ENCODE measurements around the gene PEAR1.

The PEAR1 gene

GRCh38 chr1:156943756-156944155 is 50.2 kb downstream of the PEAR1 start:
- no peak for DNase-seq

DNA sequence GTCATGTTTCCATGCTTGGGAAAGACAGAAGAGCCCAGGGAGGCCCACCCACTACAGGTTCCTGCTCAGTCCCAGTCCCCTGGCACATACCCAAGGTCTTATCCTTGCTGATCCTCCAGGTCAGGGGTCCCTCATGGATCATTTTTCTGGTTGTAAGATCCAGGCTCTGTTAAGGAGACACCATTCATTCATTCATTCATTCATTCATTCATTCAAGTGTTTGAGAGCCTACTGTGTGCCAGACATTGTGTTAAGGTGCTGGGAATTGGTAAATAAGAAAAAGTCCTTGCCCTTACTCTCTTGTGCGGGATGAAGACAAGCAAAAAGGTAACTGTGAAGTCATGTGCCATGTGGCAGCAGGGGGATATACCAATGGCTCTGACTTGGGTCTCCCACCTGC is 50.8 kb downstream of the PEAR1 start:
- no peak for DNase-seq

DNA sequence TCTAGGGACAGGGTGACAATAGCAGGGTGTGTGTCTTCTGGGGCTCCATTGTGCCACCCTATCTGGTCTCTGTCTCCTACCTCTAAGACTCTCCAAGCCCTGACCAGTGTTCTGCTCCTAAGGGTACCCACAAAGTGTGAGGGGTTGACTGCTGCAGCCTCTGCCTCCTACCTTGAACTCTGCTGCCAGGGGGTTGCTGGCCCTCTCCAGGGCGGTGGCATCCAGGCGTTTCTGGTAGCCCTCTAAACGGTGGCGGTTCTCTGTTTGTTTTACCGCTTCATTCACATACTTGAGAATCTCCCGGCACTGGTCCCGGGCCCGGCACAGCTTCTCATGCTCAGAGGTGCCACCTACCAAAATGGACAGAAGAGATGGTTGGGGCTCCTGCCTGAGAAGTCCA is 51.3 kb downstream of the PEAR1 start:
- no peak for DNase-seq

- DNase-seq, result no peak
These were observed 52.6 kb downstream of the PEAR1 start for GRCh38 chr1:156945881-156946661.

- DNase-seq, result no peak
These were observed 53.6 kb downstream of the PEAR1 start for GRCh38 chr1:156947127-156947526.

DNA sequence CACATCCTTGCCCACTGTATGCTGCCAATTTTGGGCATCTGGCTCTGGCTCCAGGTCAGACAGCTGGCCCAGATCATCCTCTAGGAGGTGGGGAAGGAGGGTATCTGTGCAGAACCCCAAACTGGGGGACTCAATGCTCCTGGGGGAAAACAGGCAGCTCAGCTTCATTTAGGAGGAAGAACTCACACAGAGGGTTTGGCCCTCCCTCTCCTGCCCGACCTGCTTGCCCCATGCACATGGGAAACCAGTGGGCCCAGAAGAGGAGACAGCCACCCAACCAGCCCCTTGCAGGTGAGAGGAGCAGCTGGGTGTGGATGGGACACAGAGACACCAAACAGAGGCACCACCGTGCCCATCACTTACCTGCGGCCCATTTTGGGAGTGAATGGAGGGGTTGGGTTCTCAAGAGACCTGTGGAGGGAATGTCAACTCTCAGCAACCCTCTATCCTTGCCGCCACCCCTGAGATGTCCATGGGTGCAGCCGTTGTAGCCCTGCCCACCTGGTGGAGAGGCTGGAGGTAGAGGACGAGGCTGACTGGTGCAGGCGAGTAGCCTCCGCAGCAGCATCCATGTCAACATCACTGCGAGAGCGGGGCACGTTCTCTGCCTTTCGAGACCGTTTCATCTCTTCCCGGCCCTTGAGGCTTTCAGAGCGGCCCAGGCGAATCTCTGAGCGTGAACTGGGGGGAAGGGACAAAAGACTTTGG is 54.5 kb downstream of the PEAR1 start:
- DNase-seq, result no peak

DNA sequence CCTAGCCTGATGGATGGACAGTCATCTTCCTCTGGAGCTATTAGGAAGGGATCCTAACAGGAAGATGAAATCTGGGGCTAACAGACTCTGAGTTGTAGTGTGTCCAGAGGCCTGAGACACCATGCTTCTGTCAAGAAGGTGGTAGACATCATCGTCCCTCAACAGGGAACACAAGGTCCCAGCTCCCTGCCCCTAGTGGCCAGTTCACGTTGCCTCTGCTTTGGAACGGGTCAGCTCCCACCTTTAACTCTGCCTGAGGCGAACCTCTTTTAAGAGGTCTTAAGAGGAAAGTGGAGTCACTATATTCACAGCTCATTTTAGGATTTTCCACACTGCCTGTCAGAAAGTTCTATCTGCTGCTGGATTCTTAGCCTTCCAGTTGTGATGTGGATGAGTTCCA is 55.2 kb downstream of the PEAR1 start:
- DNase-seq, result no peak

GRCh38 chr1:156949127-156949526 is 55.6 kb downstream of the PEAR1 start:
- no peak for DNase-seq

GRCh38 chr1:156951371-156951770 is 57.9 kb downstream of the PEAR1 start:
- DNase-seq, result no peak

- no peak for DNase-seq
These were observed 60.1 kb downstream of the PEAR1 start for GRCh38 chr1:156953571-156953970.

DNA sequence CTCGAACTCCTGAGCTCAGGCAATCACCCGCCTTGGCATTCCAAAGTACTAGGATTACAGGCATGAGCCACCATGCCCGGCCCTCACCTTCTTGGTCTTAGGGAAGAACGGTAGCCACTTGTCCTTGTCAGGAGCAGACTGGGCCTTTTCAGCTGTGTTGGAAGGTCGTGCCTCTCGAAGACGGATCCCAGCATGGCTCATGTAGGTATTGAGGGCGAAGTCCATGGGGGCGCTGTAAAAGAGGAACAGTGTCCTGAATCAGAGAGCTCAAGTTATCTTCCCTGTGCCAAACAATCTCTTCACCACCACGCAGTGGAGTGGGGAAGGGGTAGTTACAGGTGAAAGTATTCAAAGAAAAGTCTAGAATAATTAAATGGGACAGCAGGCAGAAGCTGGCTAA is 62.8 kb downstream of the PEAR1 start:
- no peak for DNase-seq

DNA sequence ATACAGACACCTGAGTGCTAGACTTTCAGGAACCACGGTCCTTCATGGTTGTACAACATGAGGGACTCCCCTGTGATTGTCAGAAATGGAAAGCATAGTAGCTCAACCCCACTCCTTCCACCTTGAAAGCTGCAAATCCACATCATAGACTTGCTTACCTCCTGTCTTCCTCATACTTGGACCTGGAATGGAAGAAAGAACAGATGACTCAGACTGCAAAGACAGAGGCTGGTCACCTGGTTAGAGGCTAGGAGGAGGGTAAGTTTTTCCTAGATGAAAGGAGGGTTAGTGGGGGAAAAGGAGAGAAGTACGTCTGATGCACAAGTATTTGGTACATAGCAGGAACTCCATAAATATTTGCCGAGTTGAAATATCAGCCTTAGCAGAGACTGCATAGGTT is 64.1 kb downstream of the PEAR1 start:
- no peak for DNase-seq

DNA sequence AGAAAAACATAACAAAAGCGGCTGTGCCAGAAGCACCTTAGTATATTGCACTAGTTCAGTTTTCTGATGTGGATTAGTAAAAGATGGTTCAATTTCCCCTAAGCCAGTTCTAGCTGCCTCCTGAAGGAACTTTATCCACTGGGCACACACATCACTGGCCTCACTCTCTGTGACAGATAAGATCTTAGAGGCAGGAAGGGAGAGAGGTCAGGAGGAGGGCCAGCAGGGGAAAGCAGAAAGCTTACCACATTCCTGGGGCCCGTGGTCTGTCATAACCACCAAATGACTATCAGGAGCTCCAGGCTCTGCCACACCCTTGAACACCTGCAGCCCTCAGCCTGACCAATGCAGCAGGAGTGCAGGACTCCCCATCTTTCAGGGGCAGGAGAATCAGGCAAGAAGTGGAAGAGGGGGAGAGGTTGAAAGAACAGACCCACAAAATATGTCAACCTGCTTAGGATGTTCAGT is 64.8 kb downstream of the PEAR1 start:
- DNase-seq, result no peak

GRCh38 chr1:156959414-156959813 is 65.9 kb downstream of the PEAR1 start:
- no peak for DNase-seq

DNA sequence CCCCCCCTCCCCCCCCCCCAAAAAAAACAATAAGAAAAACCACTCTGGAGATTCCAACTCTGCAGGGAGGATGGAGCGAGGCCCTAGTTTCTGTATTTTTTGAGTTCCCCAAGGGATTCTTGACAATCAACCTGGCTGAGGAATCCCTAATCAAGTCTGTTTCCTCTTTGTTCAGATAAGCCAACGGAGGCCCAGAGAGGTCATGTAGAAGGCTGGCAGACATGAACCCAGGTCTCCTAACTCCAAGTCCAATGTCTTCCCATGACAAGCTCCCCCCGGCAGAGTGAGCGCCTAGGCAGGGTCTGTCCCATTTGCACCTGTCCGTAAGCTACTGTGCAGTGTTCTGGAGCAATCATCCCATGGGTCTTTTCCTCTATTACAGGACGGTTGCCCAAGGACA is 66.4 kb downstream of the PEAR1 start:
- DNase-seq, result no peak

- DNase-seq, result no peak
These were observed 68.2 kb downstream of the PEAR1 start for GRCh38 chr1:156961709-156962108.

DNA sequence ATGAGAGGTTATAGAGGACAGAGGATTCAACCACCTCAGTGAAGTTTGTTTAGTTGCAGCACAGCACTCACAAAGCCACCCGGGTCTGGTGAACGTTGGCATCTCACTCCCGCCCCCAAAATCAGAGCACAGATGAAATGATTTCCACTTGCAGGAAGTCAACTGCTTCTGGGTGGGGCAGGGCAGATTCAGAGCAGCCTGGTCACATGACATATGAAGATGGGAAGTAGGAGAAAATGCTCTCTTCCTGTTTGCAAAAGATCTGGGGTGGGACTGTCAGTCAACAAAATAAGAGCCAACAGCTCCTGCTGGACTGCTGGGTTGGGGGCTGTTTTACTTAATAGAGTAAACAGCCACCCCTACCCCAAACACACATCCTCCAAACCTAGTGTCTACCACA is 70.1 kb downstream of the PEAR1 start:
- DNase-seq, result no peak

DNA sequence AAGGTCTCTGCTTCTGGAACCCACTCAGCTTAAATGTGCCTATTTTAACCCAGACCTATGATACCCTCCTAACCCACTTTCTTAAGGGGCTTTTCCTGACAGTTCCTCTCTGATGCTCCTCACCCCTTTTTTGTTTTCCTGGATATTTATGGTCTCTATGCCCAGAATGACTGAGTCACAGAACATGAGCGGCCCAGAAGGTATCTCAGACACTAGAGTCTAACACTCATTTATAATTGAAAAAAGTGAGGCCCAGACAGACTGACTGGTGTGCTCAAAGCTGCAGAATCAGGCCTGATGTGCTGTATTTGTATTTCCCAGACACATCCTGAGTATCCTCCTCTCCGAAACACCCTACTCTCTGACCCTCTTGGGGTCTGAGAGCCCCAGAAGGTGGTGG is 70.9 kb downstream of the PEAR1 start:
- no peak for DNase-seq
